ENCODE data around the gene FSCN2. TPM values are rescaled to one million over a fixed set of nuclear protein-coding genes. Genes with fewer than 3 reads are reported as not detected.

The FSCN2 gene
- total RNA-seq, 1 donor from 2014 or later, result 6.6 TPM

DNA sequence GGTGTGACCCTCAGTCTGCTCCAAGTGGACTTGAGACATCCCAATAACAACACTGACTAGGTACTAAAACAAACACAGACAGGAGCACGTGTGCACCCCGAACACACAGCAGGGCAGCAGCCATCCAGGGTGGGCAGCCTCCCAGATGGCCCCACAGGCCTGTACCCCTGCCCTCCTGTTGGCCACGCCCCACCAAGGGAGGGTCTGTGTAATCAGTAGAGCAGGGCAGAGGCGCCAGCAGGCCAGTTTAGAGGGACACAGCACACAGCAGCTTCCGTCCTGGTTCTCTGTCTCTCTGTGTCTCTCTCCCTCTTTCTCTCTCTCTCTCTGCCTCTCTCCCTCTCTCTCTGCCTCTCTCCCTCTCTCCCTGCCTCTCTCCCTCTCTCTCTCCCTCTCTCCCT, 37.0 kb upstream of the FSCN2 start:
- no peak for TF ChIP-seq POLR2AphosphoS5 (IDR thresholded peaks at IDR 0.05; ENCODE audit: insufficient read depth in 1 of 2, low read depth in 1 of 2)
- Histone ChIP-seq H3K27me3 (no peaks in the 10 kb centered on the region), H3K4me1 (peaks cover 13% of the 10 kb centered on the region), H3K36me3 (no peaks in the 10 kb centered on the region), H3K4me3 (no peak overlapping the region), H3K27ac (no peak overlapping the region), H3K9me3 (no peaks in the 10 kb centered on the region)
- intact Hi-C loops (cut with DNase I), result no loop called here
- DNase-seq (ENCODE audit: extremely low spot score in 2 of 2), result no peak

- H3K9me3 ChIP-seq, result no peaks in the 10 kb centered on the region
- H3K27me3 ChIP-seq, result no peaks in the 10 kb centered on the region
- no peak overlapping the region for H3K27ac ChIP-seq
- TF ChIP-seq POLR2A (IDR thresholded peaks at IDR 0.05), result no peak
- TF ChIP-seq POLR2AphosphoS5 (IDR thresholded peaks at IDR 0.05; ENCODE audit: insufficient read depth in 1 of 2, low read depth in 1 of 2), result no peak
- TF ChIP-seq, protein P1, sequence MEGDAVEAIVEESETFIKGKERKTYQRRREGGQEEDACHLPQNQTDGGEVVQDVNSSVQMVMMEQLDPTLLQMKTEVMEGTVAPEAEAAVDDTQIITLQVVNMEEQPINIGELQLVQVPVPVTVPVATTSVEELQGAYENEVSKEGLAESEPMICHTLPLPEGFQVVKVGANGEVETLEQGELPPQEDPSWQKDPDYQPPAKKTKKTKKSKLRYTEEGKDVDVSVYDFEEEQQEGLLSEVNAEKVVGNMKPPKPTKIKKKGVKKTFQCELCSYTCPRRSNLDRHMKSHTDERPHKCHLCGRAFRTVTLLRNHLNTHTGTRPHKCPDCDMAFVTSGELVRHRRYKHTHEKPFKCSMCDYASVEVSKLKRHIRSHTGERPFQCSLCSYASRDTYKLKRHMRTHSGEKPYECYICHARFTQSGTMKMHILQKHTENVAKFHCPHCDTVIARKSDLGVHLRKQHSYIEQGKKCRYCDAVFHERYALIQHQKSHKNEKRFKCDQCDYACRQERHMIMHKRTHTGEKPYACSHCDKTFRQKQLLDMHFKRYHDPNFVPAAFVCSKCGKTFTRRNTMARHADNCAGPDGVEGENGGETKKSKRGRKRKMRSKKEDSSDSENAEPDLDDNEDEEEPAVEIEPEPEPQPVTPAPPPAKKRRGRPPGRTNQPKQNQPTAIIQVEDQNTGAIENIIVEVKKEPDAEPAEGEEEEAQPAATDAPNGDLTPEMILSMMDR (IDR thresholded peaks at IDR 0.05), result no peak
- intact Hi-C loops (cut with DNase I), result no loop called here
- no peaks in the 10 kb centered on the region for H3K36me3 ChIP-seq
- peaks cover 13% of the 10 kb centered on the region for H3K4me1 ChIP-seq
- DNase-seq (ENCODE audit: extremely low spot score in 2 of 2), result no peak
- H3K4me3 ChIP-seq, result no peak overlapping the region
Observed at GRCh38 chr17:81491761-81492160, 36.4 kb upstream of the FSCN2 start.

GRCh38 chr17:81492202-81492601, 36.0 kb upstream of the FSCN2 start:
- no peak overlapping the region for H3K27ac ChIP-seq
- no peaks in the 10 kb centered on the region for H3K27me3 ChIP-seq
- H3K9me3 ChIP-seq, result no peaks in the 10 kb centered on the region
- H3K4me3 ChIP-seq, result no peak overlapping the region
- no peaks in the 10 kb centered on the region for H3K36me3 ChIP-seq
- intact Hi-C loops (cut with DNase I), result no loop called here
- H3K4me1 ChIP-seq, result peaks cover 13% of the 10 kb centered on the region
- DNase-seq (ENCODE audit: extremely low spot score in 2 of 2), result no peak
- TF ChIP-seq POLR2A (IDR thresholded peaks at IDR 0.05), result no peak
- TF ChIP-seq, protein P1 (IDR thresholded peaks at IDR 0.05), result no peak

DNA sequence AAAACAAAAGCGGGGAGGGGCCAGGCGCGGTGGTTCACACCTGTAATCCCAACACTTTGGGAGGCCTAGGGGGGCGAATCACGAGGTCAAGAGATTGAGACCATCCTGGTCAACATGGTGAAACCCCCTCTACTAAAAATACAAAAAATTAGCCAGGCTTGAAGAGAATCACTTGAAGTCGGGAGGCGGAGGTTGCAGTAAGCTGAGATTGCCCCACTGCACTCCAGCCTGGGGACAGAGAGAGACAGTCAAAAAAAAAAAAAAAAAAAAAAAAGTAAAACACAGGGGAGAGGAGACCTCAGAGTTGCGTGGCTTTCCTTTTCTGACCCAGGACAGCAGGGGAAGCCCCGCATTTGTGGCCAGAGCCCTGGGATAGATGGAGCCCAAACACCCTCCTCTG, 35.5 kb upstream of the FSCN2 start:
- H3K36me3 ChIP-seq, result no peaks in the 10 kb centered on the region
- no peaks in the 10 kb centered on the region for H3K27me3 ChIP-seq
- H3K4me1 ChIP-seq, result peaks cover 8% of the 10 kb centered on the region
- intact Hi-C loops (cut with DNase I), result no loop called here
- no peak overlapping the region for H3K4me3 ChIP-seq
- no peak overlapping the region for H3K27ac ChIP-seq
- no peak for DNase-seq (ENCODE audit: extremely low spot score in 2 of 2)
- no peak for TF ChIP-seq POLR2A (IDR thresholded peaks at IDR 0.05)
- no peak for TF ChIP-seq POLR2AphosphoS5 (IDR thresholded peaks at IDR 0.05; ENCODE audit: insufficient read depth in 1 of 2, low read depth in 1 of 2)
- TF ChIP-seq, protein P1 (IDR thresholded peaks at IDR 0.05), result no peak
- H3K9me3 ChIP-seq, result no peaks in the 10 kb centered on the region

DNA sequence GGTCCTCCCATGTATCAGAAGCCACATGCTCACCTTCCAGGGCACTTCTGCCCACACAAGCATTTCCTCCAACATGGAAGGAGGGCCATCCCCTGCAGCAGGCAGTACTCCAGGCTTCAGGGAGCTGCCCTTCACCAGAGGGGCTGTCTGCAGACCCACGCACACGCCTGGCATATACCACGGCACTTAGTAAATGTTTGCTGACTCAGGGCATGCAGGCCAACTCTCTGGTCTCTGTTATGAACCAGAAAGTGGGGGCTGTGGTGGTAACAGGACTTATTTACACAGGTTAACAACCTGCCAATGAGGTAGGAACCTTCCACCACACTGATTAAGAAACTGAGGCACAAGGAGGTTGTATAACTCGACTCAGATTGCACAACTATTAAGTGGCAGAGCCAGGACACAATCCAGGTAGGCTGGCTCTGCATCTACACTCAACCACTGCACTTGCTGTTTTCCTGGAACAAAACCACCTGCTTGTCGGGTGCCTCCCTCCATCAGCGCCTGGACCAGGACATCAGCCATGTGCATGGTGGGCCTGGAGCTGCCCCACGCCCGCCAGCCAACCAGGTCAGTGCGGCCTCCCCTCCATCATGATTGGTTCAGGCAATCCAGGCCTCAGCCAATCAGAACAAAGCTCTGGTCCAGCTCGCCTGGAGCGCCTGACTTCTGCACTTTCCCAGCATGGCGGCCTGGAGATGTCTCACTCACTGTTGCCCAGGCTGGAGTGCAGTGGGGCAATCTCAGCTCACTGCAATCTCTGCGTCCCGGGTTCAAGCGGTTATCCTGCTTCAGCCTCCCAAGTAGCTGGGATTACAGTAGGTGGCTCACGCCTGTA, 34.8 kb upstream of the FSCN2 start:
- H3K4me3 ChIP-seq, result no peak overlapping the region
- H3K9me3 ChIP-seq, result no peaks in the 10 kb centered on the region
- no peak for DNase-seq (ENCODE audit: extremely low spot score in 2 of 2)
- TF ChIP-seq POLR2AphosphoS5 (IDR thresholded peaks at IDR 0.05; ENCODE audit: insufficient read depth in 1 of 2, low read depth in 1 of 2) (no peak), POLR2A (IDR thresholded peaks at IDR 0.05) (no peak)
- TF ChIP-seq, protein P1 (IDR thresholded peaks at IDR 0.05), result no peak
- no peak overlapping the region for H3K27ac ChIP-seq
- H3K4me1 ChIP-seq, result peaks cover 3% of the 10 kb centered on the region
- intact Hi-C loops (cut with DNase I), result no loop called here
- H3K36me3 ChIP-seq, result no peaks in the 10 kb centered on the region
- no peaks in the 10 kb centered on the region for H3K27me3 ChIP-seq
